WTC11 (cell line): Measurements from ENCODE around the gene BMP7. TPM values are rescaled to one million over a fixed set of nuclear protein-coding genes. Genes with fewer than 3 reads are reported as not detected.
A peak's percentile ranks its signal among the peaks of the same experiment; 100 is the strongest.

Experiments used
- ATAC-seq: fragments of 200-7000 bp; cut with Tn5 transposase; 2 replicates; pipeline ENCODE4 v1.10.0; 2021; ENCODE audit warnings: mild to moderate bottlenecking, moderate library complexity
- CTCF ChIA-PET: fragments of 300-600 bp; sonication (Branson Sonifier 250); formaldehyde crosslinking; loops from one replicate; lab custom pipeline; 2021; ENCODE audit warnings: antibody characterized with exemption; lab: Charles Lee
- POLR2A ChIA-PET: fragments of 350-600 bp; sonication (Branson Sonifier 250); formaldehyde crosslinking; loops from one replicate; lab custom pipeline; 2021; ENCODE audit warnings: antibody characterized with exemption; lab: Charles Lee
- DNase-seq: peaks from one replicate; pipeline ENCODE4 v3.0.0; 2021; ENCODE audit warnings: low spot score
- H3K27ac Mint-ChIP-seq: 2 replicates; pipeline ENCODE4 v1.8.0; 2021; ENCODE audit warnings: mixed read lengths
- H3K27me3 Mint-ChIP-seq: 2 replicates; pipeline ENCODE4 v1.8.0; 2021; ENCODE audit warnings: low read depth, mild to moderate bottlenecking, moderate library complexity, mixed read lengths
- H3K36me3 Mint-ChIP-seq: 2 replicates; pipeline ENCODE4 v1.8.0; 2021; ENCODE audit warnings: mixed read lengths
- H3K4me1 Mint-ChIP-seq: 2 replicates; pipeline ENCODE4 v1.8.0; 2022; ENCODE audit warnings: mixed read lengths
- H3K4me3 Mint-ChIP-seq: 2 replicates; pipeline ENCODE4 v1.8.0; 2021; ENCODE audit warnings: mild to moderate bottlenecking, moderate library complexity, mixed read lengths
- H3K9me3 Mint-ChIP-seq: 2 replicates; pipeline ENCODE4 v1.8.0; 2021; ENCODE audit warnings: mixed read lengths
- CREM ChIP-seq: sonication (generic); formaldehyde crosslinking; IDR thresholded peaks from 2 replicates; pipeline ENCODE4 v1.8.1; 2022; ENCODE audit warnings: mild to moderate bottlenecking, missing genetic modification reagents, moderate library complexity
- ESRRA ChIP-seq: sonication (generic); formaldehyde crosslinking; IDR thresholded peaks from 2 replicates; pipeline ENCODE4 v1.8.1; 2022; ENCODE audit warnings: mild to moderate bottlenecking, missing genetic modification reagents, borderline replicate concordance
- ETV6 ChIP-seq: sonication (generic); formaldehyde crosslinking; IDR thresholded peaks from 2 replicates; pipeline ENCODE4 v1.8.1; 2022; ENCODE audit warnings: mild to moderate bottlenecking, missing genetic modification reagents
- FOXJ3 ChIP-seq: sonication (generic); formaldehyde crosslinking; IDR thresholded peaks from 2 replicates; pipeline ENCODE4 v1.9.0; 2021; ENCODE audit warnings: missing genetic modification reagents, mild to moderate bottlenecking, borderline replicate concordance
- FOXK1 ChIP-seq: sonication (generic); formaldehyde crosslinking; IDR thresholded peaks from 2 replicates; pipeline ENCODE4 v1.8.0; 2022; ENCODE audit warnings: mild to moderate bottlenecking, moderate library complexity, missing genetic modification reagents
- MXD4 ChIP-seq: fragments of 250-450 bp; sonication (Bioruptor Pico); IDR thresholded peaks from 2 replicates; pipeline ENCODE4 v1.8.0; 2021; ENCODE audit warnings: mild to moderate bottlenecking, moderate library complexity, borderline replicate concordance
- OVOL2 ChIP-seq: fragments of 250-450 bp; sonication (Bioruptor Pico); IDR thresholded peaks from 2 replicates; pipeline ENCODE4 v1.9.0; 2021; ENCODE audit warnings: mild to moderate bottlenecking, borderline replicate concordance
- PRRX2 ChIP-seq: fragments of 250-450 bp; sonication (Bioruptor Pico); IDR thresholded peaks from 2 replicates; pipeline ENCODE4 v1.8.0; 2021; ENCODE audit warnings: mild to moderate bottlenecking
- SOX15 ChIP-seq: fragments of 250-450 bp; sonication (Bioruptor Pico); IDR thresholded peaks from 2 replicates; pipeline ENCODE4 v1.9.0; 2021; ENCODE audit warnings: mild to moderate bottlenecking
- TEAD1 ChIP-seq: sonication (generic); formaldehyde crosslinking; IDR thresholded peaks from 2 replicates; pipeline ENCODE4 v1.8.0; 2022; ENCODE audit warnings: mild to moderate bottlenecking, missing genetic modification reagents
- ZNF219 ChIP-seq: sonication (generic); formaldehyde crosslinking; IDR thresholded peaks from 2 replicates; pipeline ENCODE4 v1.8.0; 2023; ENCODE audit warnings: missing genetic modification reagents, mild to moderate bottlenecking, borderline replicate concordance
- ZNF416 ChIP-seq: fragments of 250-450 bp; sonication (Bioruptor Pico); IDR thresholded peaks from 2 replicates; pipeline ENCODE4 v1.9.0; 2021; ENCODE audit warnings: mild to moderate bottlenecking, inconsistent platforms
- ZNF532 ChIP-seq: fragments of 250-450 bp; sonication (Bioruptor Pico); IDR thresholded peaks from 2 replicates; pipeline ENCODE4 v1.9.0; 2021; ENCODE audit warnings: mild to moderate bottlenecking, borderline replicate concordance
- total RNA-seq: library from RNA; stranded (reverse); gene quantifications from 3 replicates; pipeline ENCODE4 v1.2.3, GENCODE V29; 2021
- TF ChIP-seq, protein P1 (sequence below): fragments of 200-600 bp; IDR thresholded peaks from 2 replicates; pipeline ENCODE4 v1.8.0; 2022; ENCODE audit warnings: antibody characterized with exemption
- TF ChIP-seq, protein P2 (sequence below): sonication (generic); formaldehyde crosslinking; IDR thresholded peaks from 2 replicates; pipeline ENCODE4 v1.8.1; 2023; ENCODE audit warnings: mild to moderate bottlenecking, missing genetic modification reagents
- TF ChIP-seq, protein P3 (sequence below): sonication (generic); formaldehyde crosslinking; IDR thresholded peaks from 2 replicates; pipeline ENCODE4 v1.8.1; 2022; ENCODE audit warnings: mild to moderate bottlenecking, missing genetic modification reagents, moderate library complexity, borderline replicate concordance

Gene BMP7
- total RNA-seq, 1 experiment from 2014 or later = 40.7 TPM

- ChIA-PET POLR2A (no interaction called here), CTCF (interaction anchor here (1.0 to 3.3 kb wide), 3 partner anchors 10 to 144 kb away, joined by 3 to 12 read pairs (median 4); no protein-coding TSS in a partner anchor)
- ATAC-seq = no peak
- H3K36me3 Mint-ChIP-seq = peaks cover 22% of the 10 kb centered on the region
- no peak overlapping the region for H3K4me3 Mint-ChIP-seq
- no peak for DNase-seq
- peaks cover 17% of the 10 kb centered on the region for H3K9me3 Mint-ChIP-seq
- H3K27me3 Mint-ChIP-seq = peaks cover 28% of the 10 kb centered on the region
- TF ChIP-seq, protein P1, sequence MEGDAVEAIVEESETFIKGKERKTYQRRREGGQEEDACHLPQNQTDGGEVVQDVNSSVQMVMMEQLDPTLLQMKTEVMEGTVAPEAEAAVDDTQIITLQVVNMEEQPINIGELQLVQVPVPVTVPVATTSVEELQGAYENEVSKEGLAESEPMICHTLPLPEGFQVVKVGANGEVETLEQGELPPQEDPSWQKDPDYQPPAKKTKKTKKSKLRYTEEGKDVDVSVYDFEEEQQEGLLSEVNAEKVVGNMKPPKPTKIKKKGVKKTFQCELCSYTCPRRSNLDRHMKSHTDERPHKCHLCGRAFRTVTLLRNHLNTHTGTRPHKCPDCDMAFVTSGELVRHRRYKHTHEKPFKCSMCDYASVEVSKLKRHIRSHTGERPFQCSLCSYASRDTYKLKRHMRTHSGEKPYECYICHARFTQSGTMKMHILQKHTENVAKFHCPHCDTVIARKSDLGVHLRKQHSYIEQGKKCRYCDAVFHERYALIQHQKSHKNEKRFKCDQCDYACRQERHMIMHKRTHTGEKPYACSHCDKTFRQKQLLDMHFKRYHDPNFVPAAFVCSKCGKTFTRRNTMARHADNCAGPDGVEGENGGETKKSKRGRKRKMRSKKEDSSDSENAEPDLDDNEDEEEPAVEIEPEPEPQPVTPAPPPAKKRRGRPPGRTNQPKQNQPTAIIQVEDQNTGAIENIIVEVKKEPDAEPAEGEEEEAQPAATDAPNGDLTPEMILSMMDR = no peak
- TF ChIP-seq, protein P2, sequence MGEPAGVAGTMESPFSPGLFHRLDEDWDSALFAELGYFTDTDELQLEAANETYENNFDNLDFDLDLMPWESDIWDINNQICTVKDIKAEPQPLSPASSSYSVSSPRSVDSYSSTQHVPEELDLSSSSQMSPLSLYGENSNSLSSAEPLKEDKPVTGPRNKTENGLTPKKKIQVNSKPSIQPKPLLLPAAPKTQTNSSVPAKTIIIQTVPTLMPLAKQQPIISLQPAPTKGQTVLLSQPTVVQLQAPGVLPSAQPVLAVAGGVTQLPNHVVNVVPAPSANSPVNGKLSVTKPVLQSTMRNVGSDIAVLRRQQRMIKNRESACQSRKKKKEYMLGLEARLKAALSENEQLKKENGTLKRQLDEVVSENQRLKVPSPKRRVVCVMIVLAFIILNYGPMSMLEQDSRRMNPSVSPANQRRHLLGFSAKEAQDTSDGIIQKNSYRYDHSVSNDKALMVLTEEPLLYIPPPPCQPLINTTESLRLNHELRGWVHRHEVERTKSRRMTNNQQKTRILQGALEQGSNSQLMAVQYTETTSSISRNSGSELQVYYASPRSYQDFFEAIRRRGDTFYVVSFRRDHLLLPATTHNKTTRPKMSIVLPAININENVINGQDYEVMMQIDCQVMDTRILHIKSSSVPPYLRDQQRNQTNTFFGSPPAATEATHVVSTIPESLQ (CRISPR knock-in tag) = no peak
- TF ChIP-seq ZNF416 (CRISPR knock-in tag) (no peak), ZNF219 (CRISPR knock-in tag) (no peak), OVOL2 (CRISPR knock-in tag) (no peak), ZNF532 (no peak)
- H3K27ac Mint-ChIP-seq = no peak overlapping the region
- H3K4me1 Mint-ChIP-seq = peaks cover 53% of the 10 kb centered on the region
Measured at GRCh38 chr20:57234556-57235251, 31.7 kb downstream of the BMP7 start.

GRCh38 chr20:57231951-57232428 is 34.5 kb downstream of the BMP7 start:
- Mint-ChIP-seq H3K27ac (no peak overlapping the region), H3K36me3 (peaks cover 5% of the 10 kb centered on the region; the same call in 1 of the 2 replicates), H3K27me3 (peaks cover 30% of the 10 kb centered on the region), H3K4me1 (peaks cover 56% of the 10 kb centered on the region), H3K4me3 (peak overlapping the region; percentile 18; the same call in 1 of the 2 replicates), H3K9me3 (no peaks in the 10 kb centered on the region; the same call in 1 of the 2 replicates)
- CTCF ChIA-PET = interaction anchor here (1.4 to 2.0 kb wide), 3 partner anchors 51 to 100 kb away, joined by 3 to 5 read pairs (median 4); partner anchors contain the start of gene SPO11
- POLR2A ChIA-PET = no interaction called here
- no peak for DNase-seq
- ATAC-seq = peak; percentile 85
- 0 out of 2 replicates have a peak, but pooled peaks have one; percentile 56 for TF ChIP-seq TEAD1 (CRISPR knock-in tag)
- TF ChIP-seq FOXJ3 = no peak
- no peak for TF ChIP-seq SOX15 (CRISPR knock-in tag)
- TF ChIP-seq PRRX2 = peak; percentile 90; the same call in 1 of the 2 replicates
- TF ChIP-seq, protein P3, sequence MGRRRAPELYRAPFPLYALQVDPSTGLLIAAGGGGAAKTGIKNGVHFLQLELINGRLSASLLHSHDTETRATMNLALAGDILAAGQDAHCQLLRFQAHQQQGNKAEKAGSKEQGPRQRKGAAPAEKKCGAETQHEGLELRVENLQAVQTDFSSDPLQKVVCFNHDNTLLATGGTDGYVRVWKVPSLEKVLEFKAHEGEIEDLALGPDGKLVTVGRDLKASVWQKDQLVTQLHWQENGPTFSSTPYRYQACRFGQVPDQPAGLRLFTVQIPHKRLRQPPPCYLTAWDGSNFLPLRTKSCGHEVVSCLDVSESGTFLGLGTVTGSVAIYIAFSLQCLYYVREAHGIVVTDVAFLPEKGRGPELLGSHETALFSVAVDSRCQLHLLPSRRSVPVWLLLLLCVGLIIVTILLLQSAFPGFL = no peak
- TF ChIP-seq MXD4 (CRISPR knock-in tag) = 0 out of 2 replicates have a peak, but pooled peaks have one; percentile 6
- TF ChIP-seq ETV6 (CRISPR knock-in tag) = peak; percentile 67; the same call in 1 of the 2 replicates
- peak; percentile 99 for TF ChIP-seq ESRRA (CRISPR knock-in tag)
- no peak for TF ChIP-seq CREM
- TF ChIP-seq FOXK1 (CRISPR knock-in tag) = no peak
- TF ChIP-seq ZNF532 = 0 out of 2 replicates have a peak, but pooled peaks have one; percentile 20
